DND-41 (cell line): ENCODE measurements around the gene FIBCD1.

Experiments used
- ATAC-seq: fragments of 200-7000 bp; cut with Tn5 transposase; 3 replicates; pipeline ENCODE4 v1.9.1; 2021; ENCODE audit warnings: low read depth; ENCODE audit not compliant: insufficient read depth
- DNase-seq: peaks from one replicate; pipeline ENCODE4 v3.0.0-alpha.2; 2020
- H2AFZ ChIP-seq: 2 replicates; pipeline ENCODE4 v1.6.0; 2012; ENCODE audit warnings: low read depth, low read length
- H3K27ac ChIP-seq: 2 replicates; pipeline ENCODE4 v1.5.1; 2012; ENCODE audit warnings: low read length, inconsistent platforms
- H3K27me3 ChIP-seq: fragments of 200-600 bp; sonication (generic); 2 replicates; pipeline ENCODE4 v1.6.0; 2012; ENCODE audit warnings: low read length, mild to moderate bottlenecking, inconsistent platforms; ENCODE audit not compliant: insufficient read depth, poor library complexity
- H3K36me3 ChIP-seq: 2 replicates; pipeline ENCODE4 v1.5.1; 2012; ENCODE audit warnings: low read length, inconsistent platforms; ENCODE audit not compliant: insufficient read depth
- H3K4me1 ChIP-seq: 2 replicates; pipeline ENCODE4 v1.5.1; 2012; ENCODE audit warnings: mild to moderate bottlenecking, low read length; ENCODE audit not compliant: insufficient read depth
- H3K4me2 ChIP-seq: 2 replicates; pipeline ENCODE4 v1.6.0; 2012; ENCODE audit warnings: mild to moderate bottlenecking, moderate library complexity, low read length, inconsistent platforms; ENCODE audit not compliant: insufficient read depth
- H3K4me3 ChIP-seq, 2 experiments: fragments of 200-600 bp in 1 of 2; shearing (Covaris generic) in 1 of 2; 2 replicates each; pipeline ENCODE4 v1.5.1; 2012 to 2016; ENCODE audit warnings: inconsistent platforms in 2 of 2, low read length in 2 of 2, mild to moderate bottlenecking in 2 of 2, low read depth in 1 of 2, moderate library complexity in 1 of 2
- H3K79me2 ChIP-seq: 2 replicates; pipeline ENCODE4 v1.6.0; 2012; ENCODE audit warnings: low read length, inconsistent platforms; ENCODE audit not compliant: insufficient read depth
- H3K9ac ChIP-seq: 2 replicates; pipeline ENCODE4 v1.6.0; 2012; ENCODE audit warnings: low read depth, mild to moderate bottlenecking, inconsistent platforms, low read length, moderate library complexity
- H3K9me3 ChIP-seq: 2 replicates; pipeline ENCODE4 v1.5.1; 2012; ENCODE audit warnings: low read length, moderate library complexity, mild to moderate bottlenecking, inconsistent platforms; ENCODE audit not compliant: insufficient read depth, severe bottlenecking
- H4K20me1 ChIP-seq: 2 replicates; pipeline ENCODE4 v1.6.0; 2012; ENCODE audit warnings: low read length; ENCODE audit not compliant: insufficient read depth
- EZH2 ChIP-seq: IDR thresholded peaks from 3 replicates; pipeline ENCODE4 v1.6.1; 2012; ENCODE audit warnings: borderline replicate concordance, low read depth, mild to moderate bottlenecking, moderate library complexity, low read length, inconsistent platforms; ENCODE audit not compliant: severe bottlenecking
- TF ChIP-seq, protein P1 (sequence below): IDR thresholded peaks from 2 replicates; pipeline ENCODE4 v1.5.1; 2012; ENCODE audit warnings: borderline replicate concordance, low read length, moderate library complexity, mild to moderate bottlenecking; ENCODE audit not compliant: poor library complexity, severe bottlenecking; ENCODE audit errors: extremely low read depth

Gene FIBCD1

DNA sequence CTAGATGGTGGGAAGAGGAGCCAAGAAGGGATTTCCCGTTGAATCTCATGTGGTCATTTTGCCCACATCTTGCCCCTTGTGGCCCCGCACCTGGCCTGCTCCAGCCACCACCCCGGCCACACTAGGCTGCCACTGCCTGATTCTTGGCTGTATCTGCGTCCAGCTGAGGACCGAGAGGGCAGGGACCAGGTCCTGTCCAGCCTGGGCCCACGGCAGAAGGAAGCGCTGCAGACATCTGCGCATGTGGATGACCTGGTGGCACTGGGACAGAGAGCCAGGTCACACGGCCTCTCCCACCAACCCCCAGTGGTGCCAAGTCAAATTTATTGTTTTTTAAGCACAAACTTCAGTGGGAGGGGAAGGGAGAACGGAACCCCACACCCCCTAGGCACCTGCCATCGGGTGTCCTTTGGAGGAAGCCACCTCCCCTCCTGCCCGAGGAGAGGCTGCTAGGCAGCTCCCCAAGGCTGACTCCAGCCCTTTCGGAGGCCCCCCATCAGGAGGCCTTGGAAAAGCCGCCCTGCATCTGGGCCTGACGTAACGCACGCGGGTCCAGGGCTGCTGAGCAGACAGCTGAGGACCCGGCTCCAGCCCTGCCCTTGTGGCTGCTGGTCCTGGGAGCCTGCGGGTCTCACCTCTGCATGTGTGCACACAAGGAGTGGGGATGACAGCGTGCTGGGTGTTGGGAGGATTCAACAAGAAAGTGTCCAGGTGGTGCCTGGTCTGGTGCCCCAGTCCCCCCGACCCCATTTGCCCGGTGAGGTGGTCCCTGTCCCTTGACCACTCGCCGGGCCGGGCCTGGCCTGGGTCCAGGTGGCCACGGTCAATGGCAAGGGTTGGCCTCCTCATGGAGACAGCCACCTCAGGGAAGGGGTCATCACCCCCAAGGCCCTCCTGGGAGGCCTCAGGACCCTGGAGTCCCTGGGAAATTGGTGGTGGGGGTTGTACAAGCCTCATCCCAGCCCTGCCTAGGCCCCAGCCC lies 36.6 kb downstream of the FIBCD1 start:
- no peaks in the 10 kb centered on the region for H3K36me3 ChIP-seq
- H3K27me3 ChIP-seq = no peaks in the 10 kb centered on the region
- H3K9me3 ChIP-seq = no peaks in the 10 kb centered on the region
- no peak for DNase-seq
- TF ChIP-seq, protein P1, sequence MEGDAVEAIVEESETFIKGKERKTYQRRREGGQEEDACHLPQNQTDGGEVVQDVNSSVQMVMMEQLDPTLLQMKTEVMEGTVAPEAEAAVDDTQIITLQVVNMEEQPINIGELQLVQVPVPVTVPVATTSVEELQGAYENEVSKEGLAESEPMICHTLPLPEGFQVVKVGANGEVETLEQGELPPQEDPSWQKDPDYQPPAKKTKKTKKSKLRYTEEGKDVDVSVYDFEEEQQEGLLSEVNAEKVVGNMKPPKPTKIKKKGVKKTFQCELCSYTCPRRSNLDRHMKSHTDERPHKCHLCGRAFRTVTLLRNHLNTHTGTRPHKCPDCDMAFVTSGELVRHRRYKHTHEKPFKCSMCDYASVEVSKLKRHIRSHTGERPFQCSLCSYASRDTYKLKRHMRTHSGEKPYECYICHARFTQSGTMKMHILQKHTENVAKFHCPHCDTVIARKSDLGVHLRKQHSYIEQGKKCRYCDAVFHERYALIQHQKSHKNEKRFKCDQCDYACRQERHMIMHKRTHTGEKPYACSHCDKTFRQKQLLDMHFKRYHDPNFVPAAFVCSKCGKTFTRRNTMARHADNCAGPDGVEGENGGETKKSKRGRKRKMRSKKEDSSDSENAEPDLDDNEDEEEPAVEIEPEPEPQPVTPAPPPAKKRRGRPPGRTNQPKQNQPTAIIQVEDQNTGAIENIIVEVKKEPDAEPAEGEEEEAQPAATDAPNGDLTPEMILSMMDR = no peak
- no peak for TF ChIP-seq EZH2
- no peak overlapping the region for H3K9ac ChIP-seq
- no peak overlapping the region for H3K4me3 ChIP-seq
- ATAC-seq = no peak
- no peak overlapping the region for H3K4me2 ChIP-seq
- no peaks in the 10 kb centered on the region for H4K20me1 ChIP-seq
- no peak overlapping the region for H2AFZ ChIP-seq
- no peaks in the 10 kb centered on the region for H3K4me1 ChIP-seq
- H3K27ac ChIP-seq = no peak overlapping the region
- H3K79me2 ChIP-seq = no peaks in the 10 kb centered on the region

DNA sequence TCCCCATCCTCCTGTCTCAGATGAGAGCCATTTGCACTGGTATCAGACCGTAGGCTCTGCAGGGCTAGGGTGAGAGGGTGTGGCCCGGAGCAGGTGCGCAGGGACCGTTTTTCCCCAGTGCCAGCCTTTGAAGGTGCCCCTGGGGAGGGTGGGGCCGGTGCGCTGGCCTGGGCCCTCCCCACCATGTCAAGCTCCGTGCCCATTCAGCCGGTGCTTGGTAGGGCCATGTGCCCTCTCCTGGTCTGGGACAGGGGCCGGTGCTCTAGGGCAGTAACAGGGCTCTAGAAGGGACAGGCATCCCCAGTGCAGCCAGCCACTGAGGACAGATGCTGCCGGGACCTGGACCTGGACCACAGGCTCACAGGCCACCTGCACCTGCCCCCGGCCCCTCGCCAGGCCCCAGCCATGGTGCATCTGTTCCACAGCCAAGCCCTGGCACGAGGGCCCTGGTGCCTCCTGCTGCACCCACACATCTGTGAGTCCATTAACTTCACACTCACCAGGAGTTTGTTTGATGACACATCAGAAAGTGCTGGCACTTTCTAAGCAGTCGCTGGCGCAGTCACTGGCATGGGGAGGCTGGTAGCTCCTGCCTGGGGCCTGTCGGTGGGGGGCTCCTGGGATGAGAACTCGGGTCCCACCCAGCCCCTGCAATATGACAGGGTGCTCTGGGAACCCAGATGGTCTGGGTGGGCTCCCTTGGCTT lies 37.4 kb downstream of the FIBCD1 start:
- no peak overlapping the region for H3K4me3 ChIP-seq
- H2AFZ ChIP-seq = no peak overlapping the region
- no peaks in the 10 kb centered on the region for H3K36me3 ChIP-seq
- H3K4me1 ChIP-seq = no peaks in the 10 kb centered on the region
- no peaks in the 10 kb centered on the region for H3K27me3 ChIP-seq
- no peaks in the 10 kb centered on the region for H3K79me2 ChIP-seq
- ATAC-seq = no peak
- H3K9ac ChIP-seq = no peak overlapping the region
- no peaks in the 10 kb centered on the region for H4K20me1 ChIP-seq
- H3K27ac ChIP-seq = no peak overlapping the region
- H3K9me3 ChIP-seq = no peaks in the 10 kb centered on the region
- no peak for DNase-seq
- H3K4me2 ChIP-seq = no peak overlapping the region
- no peak for TF ChIP-seq EZH2
- TF ChIP-seq, protein P1 = no peak

- H3K4me1 ChIP-seq = no peaks in the 10 kb centered on the region
- H3K9ac ChIP-seq = no peak overlapping the region
- H3K9me3 ChIP-seq = no peaks in the 10 kb centered on the region
- no peak for DNase-seq
- no peak overlapping the region for H3K4me2 ChIP-seq
- H3K27me3 ChIP-seq = no peaks in the 10 kb centered on the region
- 0 out of 2 replicates have a peak, but pooled peaks cover under 1% of the 10 kb centered on the region for H4K20me1 ChIP-seq
- H3K27ac ChIP-seq = no peak overlapping the region
- H3K79me2 ChIP-seq = no peaks in the 10 kb centered on the region
- H3K36me3 ChIP-seq = no peaks in the 10 kb centered on the region
- TF ChIP-seq EZH2 = no peak
- TF ChIP-seq, protein P1 = no peak
- H2AFZ ChIP-seq = no peak overlapping the region
- no peak for ATAC-seq
- no peak overlapping the region for H3K4me3 ChIP-seq
Observed at GRCh38 chr9:130900701-130901497, 38.1 kb downstream of the FIBCD1 start.
